MM.1S (cell line): ENCODE measurements around the gene MAGI2.

ENCODE experiments used
- DNase-seq: peaks from one replicate; pipeline ENCODE4 v3.0.0-alpha.2; 2015
- H2AFZ ChIP-seq: fragments of 300-600 bp; sonication (generic); 2 replicates; pipeline ENCODE4 v1.6.0; 2016; ENCODE audit warnings: antibody characterized with exemption, low read length
- H3F3A ChIP-seq: fragments of 300-600 bp; sonication (generic); 2 replicates; pipeline ENCODE4 v1.6.1; 2016; ENCODE audit warnings: mild to moderate bottlenecking, antibody characterized with exemption, low read length, moderate library complexity, mixed read lengths; ENCODE audit not compliant: insufficient read depth
- H3K27ac ChIP-seq: fragments of 300-600 bp; sonication (generic); 2 replicates; pipeline ENCODE4 v1.5.1; 2016; ENCODE audit warnings: mild to moderate bottlenecking, low read length
- H3K27me3 ChIP-seq: fragments of 300-600 bp; sonication (generic); replicated peaks from 2 replicates; pipeline ENCODE4 v1.6.0; 2016; ENCODE audit warnings: low read length; ENCODE audit not compliant: insufficient read depth
- H3K36me3 ChIP-seq: fragments of 300-600 bp; sonication (generic); replicated peaks from 2 replicates; pipeline ENCODE4 v1.6.1; 2016; ENCODE audit warnings: mild to moderate bottlenecking, low read length, mixed read lengths; ENCODE audit not compliant: insufficient read depth
- H3K4me1 ChIP-seq: fragments of 300-600 bp; sonication (generic); 2 replicates; pipeline ENCODE4 v1.6.1; 2016; ENCODE audit warnings: low read length, mixed read lengths
- H3K4me2 ChIP-seq: fragments of 300-600 bp; sonication (generic); 2 replicates; pipeline ENCODE4 v1.6.0; 2016; ENCODE audit warnings: low read depth, low read length
- H3K4me3 ChIP-seq: fragments of 300-600 bp; sonication (generic); 2 replicates; pipeline ENCODE4 v1.5.1; 2016; ENCODE audit warnings: low read length, mixed read lengths
- H3K79me2 ChIP-seq: fragments of 300-600 bp; sonication (generic); 2 replicates; pipeline ENCODE4 v1.6.1; 2016; ENCODE audit warnings: mixed run types, low read length, mixed read lengths
- H3K9ac ChIP-seq: fragments of 300-600 bp; sonication (generic); 2 replicates; pipeline ENCODE4 v1.6.1; 2016; ENCODE audit warnings: low read length, mixed read lengths
- H3K9me2 ChIP-seq: fragments of 300-600 bp; sonication (generic); replicated peaks from 2 replicates; pipeline ENCODE4 v1.6.1; 2016; ENCODE audit warnings: mild to moderate bottlenecking, low read length, mixed read lengths; ENCODE audit not compliant: insufficient read depth
- H3K9me3 ChIP-seq: fragments of 300-600 bp; sonication (generic); replicated peaks from 2 replicates; pipeline ENCODE4 v1.6.1; 2016; ENCODE audit warnings: mild to moderate bottlenecking, low read length, mixed read lengths; ENCODE audit not compliant: insufficient read depth
- H4K20me1 ChIP-seq: fragments of 300-600 bp; sonication (generic); 2 replicates; pipeline ENCODE4 v1.6.1; 2016; ENCODE audit warnings: mild to moderate bottlenecking, low read length, moderate library complexity, mixed read lengths; ENCODE audit not compliant: insufficient read depth
- EZH2 ChIP-seq: fragments of 300-600 bp; sonication (generic); optimal IDR thresholded peaks from 2 replicates; pipeline ENCODE3; 2017; ENCODE audit warnings: low read depth, mild to moderate bottlenecking, antibody characterized with exemption, low read length, mixed read lengths
- EZH2phosphoT487 ChIP-seq: fragments of 300-600 bp; sonication (generic); IDR thresholded peaks from 2 replicates; pipeline ENCODE4 v1.6.1; 2018; ENCODE audit warnings: antibody characterized with exemption, low read length
- TF ChIP-seq, protein P1 (sequence below): fragments of 300-600 bp; sonication (generic); IDR thresholded peaks from 2 replicates; pipeline ENCODE4 v1.5.1; 2016; ENCODE audit warnings: antibody characterized with exemption, low read length, mixed read lengths

MAGI2 gene

DNA sequence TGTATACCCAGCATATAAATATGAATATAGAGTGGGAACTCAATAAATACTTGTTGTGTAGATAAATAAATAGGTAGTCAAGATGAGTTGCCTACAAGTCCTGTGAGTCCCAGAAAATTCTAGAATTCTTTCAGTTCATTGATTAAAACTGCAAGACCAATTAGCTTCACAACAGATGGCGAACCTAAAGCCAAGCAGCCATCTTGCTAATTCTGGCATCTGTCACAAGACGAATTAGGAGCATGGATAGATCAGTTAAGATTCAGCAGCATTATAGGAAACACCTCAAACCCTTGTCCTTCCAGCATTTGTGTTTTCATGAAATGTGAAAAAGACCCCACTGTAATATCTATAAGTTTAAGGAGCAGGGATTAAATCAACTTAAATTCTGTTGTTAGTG is 552.7 kb downstream of the MAGI2 start:
- no peaks in the 10 kb centered on the region for H3K9me3 ChIP-seq

DNA sequence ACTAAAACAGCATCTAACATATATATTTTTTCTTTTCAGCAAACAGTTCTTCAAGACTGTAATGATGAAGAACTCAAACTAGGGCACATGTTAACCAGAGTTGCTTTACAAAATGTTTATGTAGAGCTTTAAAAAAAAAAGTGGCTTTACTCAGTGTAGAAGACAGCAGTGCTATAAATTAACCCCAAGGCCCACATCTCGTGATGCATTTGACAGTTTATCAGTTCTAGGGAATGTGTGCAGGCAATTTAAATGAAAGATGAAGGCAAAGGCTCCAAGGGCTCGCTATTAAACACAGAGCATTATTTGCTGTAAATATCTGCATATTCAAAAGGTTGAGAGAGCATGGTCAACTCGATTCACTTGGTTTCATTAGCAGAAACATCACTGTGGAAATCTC is 558.1 kb downstream of the MAGI2 start:
- Histone ChIP-seq H3K9me2 (no peaks in the 10 kb centered on the region), H3K4me3 (no peak overlapping the region), H3K9ac (no peak overlapping the region), H3K4me2 (no peak overlapping the region), H3K27ac (no peak overlapping the region), H4K20me1 (no peaks in the 10 kb centered on the region), H2AFZ (no peak overlapping the region), H3K4me1 (no peaks in the 10 kb centered on the region), H3K9me3 (no peaks in the 10 kb centered on the region), H3F3A (no peaks in the 10 kb centered on the region), H3K36me3 (no peaks in the 10 kb centered on the region), H3K27me3 (no peaks in the 10 kb centered on the region), H3K79me2 (no peaks in the 10 kb centered on the region)
- TF ChIP-seq EZH2 = no peak
- TF ChIP-seq EZH2phosphoT487 = no peak
- TF ChIP-seq, protein P1, sequence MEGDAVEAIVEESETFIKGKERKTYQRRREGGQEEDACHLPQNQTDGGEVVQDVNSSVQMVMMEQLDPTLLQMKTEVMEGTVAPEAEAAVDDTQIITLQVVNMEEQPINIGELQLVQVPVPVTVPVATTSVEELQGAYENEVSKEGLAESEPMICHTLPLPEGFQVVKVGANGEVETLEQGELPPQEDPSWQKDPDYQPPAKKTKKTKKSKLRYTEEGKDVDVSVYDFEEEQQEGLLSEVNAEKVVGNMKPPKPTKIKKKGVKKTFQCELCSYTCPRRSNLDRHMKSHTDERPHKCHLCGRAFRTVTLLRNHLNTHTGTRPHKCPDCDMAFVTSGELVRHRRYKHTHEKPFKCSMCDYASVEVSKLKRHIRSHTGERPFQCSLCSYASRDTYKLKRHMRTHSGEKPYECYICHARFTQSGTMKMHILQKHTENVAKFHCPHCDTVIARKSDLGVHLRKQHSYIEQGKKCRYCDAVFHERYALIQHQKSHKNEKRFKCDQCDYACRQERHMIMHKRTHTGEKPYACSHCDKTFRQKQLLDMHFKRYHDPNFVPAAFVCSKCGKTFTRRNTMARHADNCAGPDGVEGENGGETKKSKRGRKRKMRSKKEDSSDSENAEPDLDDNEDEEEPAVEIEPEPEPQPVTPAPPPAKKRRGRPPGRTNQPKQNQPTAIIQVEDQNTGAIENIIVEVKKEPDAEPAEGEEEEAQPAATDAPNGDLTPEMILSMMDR = no peak
- DNase-seq = no peak

More for the DNA sequence above, 552.7 kb downstream of the MAGI2 start:
- H2AFZ ChIP-seq = no peak overlapping the region
- H3F3A ChIP-seq = no peaks in the 10 kb centered on the region
- DNase-seq = no peak
- H3K4me2 ChIP-seq = no peak overlapping the region
- no peaks in the 10 kb centered on the region for H4K20me1 ChIP-seq
- H3K4me3 ChIP-seq = no peak overlapping the region
- H3K79me2 ChIP-seq = no peaks in the 10 kb centered on the region
- no peaks in the 10 kb centered on the region for H3K36me3 ChIP-seq
- H3K9ac ChIP-seq = no peak overlapping the region
- H3K4me1 ChIP-seq = no peaks in the 10 kb centered on the region
- TF ChIP-seq EZH2phosphoT487 = no peak
- TF ChIP-seq EZH2 = no peak
- TF ChIP-seq, protein P1 = no peak
- H3K27me3 ChIP-seq = no peaks in the 10 kb centered on the region
- no peak overlapping the region for H3K27ac ChIP-seq
- H3K9me2 ChIP-seq = no peaks in the 10 kb centered on the region

DNA sequence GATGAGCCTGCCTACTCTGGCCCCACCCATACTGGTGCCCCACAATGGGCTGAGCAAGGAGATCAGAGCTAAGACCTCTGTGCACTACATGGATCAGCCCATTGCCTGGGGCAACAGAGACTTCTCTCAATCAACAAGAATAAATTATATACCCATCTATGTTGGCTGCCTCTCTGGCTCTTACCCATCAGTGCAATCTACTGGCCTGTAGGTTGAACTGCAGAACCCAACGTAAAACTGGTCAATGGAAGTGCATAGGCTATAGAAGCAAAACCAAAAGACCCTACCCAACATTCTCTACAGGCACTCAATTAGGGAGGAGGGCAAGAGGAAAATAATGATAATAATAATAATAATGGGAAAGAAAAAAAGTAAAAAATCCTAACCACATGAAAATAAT is 574.3 kb downstream of the MAGI2 start:
- no peaks in the 10 kb centered on the region for H4K20me1 ChIP-seq

More for the DNA sequence above, 574.3 kb downstream of the MAGI2 start:
- Histone ChIP-seq H3K79me2 (no peaks in the 10 kb centered on the region), H3K4me2 (no peak overlapping the region), H3F3A (no peaks in the 10 kb centered on the region), H3K36me3 (no peaks in the 10 kb centered on the region), H3K9me2 (no peaks in the 10 kb centered on the region), H2AFZ (no peak overlapping the region), H3K9ac (no peak overlapping the region), H3K9me3 (no peaks in the 10 kb centered on the region), H3K27ac (no peak overlapping the region), H3K27me3 (no peaks in the 10 kb centered on the region), H3K4me3 (no peak overlapping the region), H3K4me1 (no peaks in the 10 kb centered on the region)
- TF ChIP-seq, protein P1 = no peak
- no peak for TF ChIP-seq EZH2phosphoT487
- TF ChIP-seq EZH2 = no peak
- no peak for DNase-seq
